ENCODE measurements around the gene THEMIS. TPM values are rescaled to one million over a fixed set of nuclear protein-coding genes. Genes with fewer than 3 reads are reported as not detected.

Gene THEMIS
- total and polyA plus RNA-seq, 2 experiments from 2014 or later = not detected

DNA sequence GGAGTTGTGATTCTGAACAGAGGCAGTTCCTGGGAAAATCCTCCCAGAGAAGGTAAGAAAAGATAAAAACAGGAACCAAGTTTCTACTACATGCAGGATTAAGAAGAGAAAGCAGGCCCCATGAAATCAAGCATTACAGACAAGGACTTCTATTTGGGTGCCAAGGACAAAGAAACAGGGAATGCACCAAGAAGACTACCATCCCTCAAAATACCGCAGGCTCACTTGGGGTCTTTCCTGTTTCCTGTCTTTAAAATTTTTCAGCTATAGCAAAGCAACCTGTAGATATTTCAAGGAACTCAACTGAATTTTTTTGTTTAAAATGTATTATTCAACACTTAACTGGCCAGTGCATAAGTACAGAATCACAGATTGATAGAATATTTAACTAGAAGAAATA is 107.5 kb downstream of the THEMIS start:
- TF ChIP-seq EZH2 (IDR thresholded peaks at IDR 0.05; ENCODE audit: borderline replicate concordance) (no peak), CTCF (IDR thresholded peaks at IDR 0.05; ENCODE audit: poor library complexity) (no peak), EZH2phosphoT487 (IDR thresholded peaks at IDR 0.05; ENCODE audit: low read depth, severe bottlenecking, unreplicated experiment) (no peak)
- no peaks in the 10 kb centered on the region for H3K4me1 ChIP-seq (ENCODE audit: insufficient read depth)
- H2AFZ ChIP-seq = no peak overlapping the region
- no peaks in the 10 kb centered on the region for H3K79me2 ChIP-seq
- no peaks in the 10 kb centered on the region for H4K20me1 ChIP-seq (ENCODE audit: insufficient read depth, poor library complexity, severe bottlenecking)
- no peak overlapping the region for H3K27ac ChIP-seq
- no peak overlapping the region for H3K4me2 ChIP-seq
- H3K36me3 ChIP-seq (replicated peaks; ENCODE audit: insufficient read depth, low read depth) = no peaks in the 10 kb centered on the region
- H3K9me2 ChIP-seq (replicated peaks; ENCODE audit: insufficient read depth) = no peaks in the 10 kb centered on the region
- WGBS (ENCODE audit: low lambda C conversion rate, missing lambda C conversion rate) = 100% methylated on average over 1 of the region's 1 CpG
- DNase-seq (ENCODE audit: low spot score) = no peak
- H3K4me3 ChIP-seq = no peak overlapping the region
- H3K9me3 ChIP-seq (ENCODE audit: low read depth) = no peaks in the 10 kb centered on the region
- no peaks in the 10 kb centered on the region for H3K27me3 ChIP-seq

GRCh38 chr6:127792616-127793015 is 108.2 kb downstream of the THEMIS start:
- no peaks in the 10 kb centered on the region for H3K79me2 ChIP-seq
- H3K36me3 ChIP-seq (replicated peaks; ENCODE audit: insufficient read depth, low read depth) = no peaks in the 10 kb centered on the region
- H4K20me1 ChIP-seq (ENCODE audit: insufficient read depth, poor library complexity, severe bottlenecking) = no peaks in the 10 kb centered on the region
- no peaks in the 10 kb centered on the region for H3K9me2 ChIP-seq (replicated peaks; ENCODE audit: insufficient read depth)
- WGBS (ENCODE audit: low lambda C conversion rate, missing lambda C conversion rate) = 66% methylated on average over 1 of the region's 1 CpG
- no peaks in the 10 kb centered on the region for H3K4me1 ChIP-seq (ENCODE audit: insufficient read depth)
- no peak for DNase-seq (ENCODE audit: low spot score)
- H2AFZ ChIP-seq = no peak overlapping the region
- no peaks in the 10 kb centered on the region for H3K9me3 ChIP-seq (ENCODE audit: low read depth)
- no peak overlapping the region for H3K27ac ChIP-seq
- no peaks in the 10 kb centered on the region for H3K27me3 ChIP-seq
- TF ChIP-seq EZH2 (IDR thresholded peaks at IDR 0.05; ENCODE audit: borderline replicate concordance) (no peak), EZH2phosphoT487 (IDR thresholded peaks at IDR 0.05; ENCODE audit: low read depth, severe bottlenecking, unreplicated experiment) (no peak), CTCF (IDR thresholded peaks at IDR 0.05; ENCODE audit: poor library complexity) (no peak)
- no peak overlapping the region for H3K4me2 ChIP-seq
- no peak overlapping the region for H3K4me3 ChIP-seq

- Histone ChIP-seq H3K4me2 (no peak overlapping the region), H3K27me3 (no peaks in the 10 kb centered on the region), H3K36me3 (replicated peaks; ENCODE audit: insufficient read depth, low read depth) (no peaks in the 10 kb centered on the region), H4K20me1 (ENCODE audit: insufficient read depth, poor library complexity, severe bottlenecking) (no peaks in the 10 kb centered on the region), H3K9me2 (replicated peaks; ENCODE audit: insufficient read depth) (no peaks in the 10 kb centered on the region), H3K27ac (no peak overlapping the region), H3K4me3 (no peak overlapping the region), H3K4me1 (ENCODE audit: insufficient read depth) (no peaks in the 10 kb centered on the region), H3K79me2 (no peaks in the 10 kb centered on the region), H2AFZ (no peak overlapping the region), H3K9me3 (ENCODE audit: low read depth) (no peaks in the 10 kb centered on the region)
- no peak for DNase-seq (ENCODE audit: low spot score)
- TF ChIP-seq EZH2phosphoT487 (IDR thresholded peaks at IDR 0.05; ENCODE audit: low read depth, severe bottlenecking, unreplicated experiment) (no peak), EZH2 (IDR thresholded peaks at IDR 0.05; ENCODE audit: borderline replicate concordance) (no peak), CTCF (IDR thresholded peaks at IDR 0.05; ENCODE audit: poor library complexity) (no peak)
- 86% methylated on average over 11 of the region's 11 CpGs for WGBS (ENCODE audit: low lambda C conversion rate, missing lambda C conversion rate)
These were observed 108.9 kb downstream of the THEMIS start for GRCh38 chr6:127791779-127792528.

Measured in hepatocyte (in vitro differentiated cells).